MCF 10A (cell line): ENCODE results near the gene GOSR2. TPM values are rescaled to one million over a fixed set of nuclear protein-coding genes. Genes with fewer than 3 reads are reported as not detected.

Experiments used
- BruUV-seq: library from RNA; stranded (reverse); fragments of 400-500 nt; replicated peaks from 2 replicates; lab custom pipeline; 2021; lab: Mats Ljungman, UMichigan
- CTCF ChIA-PET: fragments of 300-600 bp; sonication (Branson Sonifier 250); formaldehyde crosslinking; extraction: SDS; loops from one replicate; lab custom pipeline; 2021; ENCODE audit warnings: antibody characterized with exemption, inconsistent platforms; lab: Yijun Ruan, JAX
- POLR2A ChIA-PET: fragments of 300-600, 350-650 bp; sonication (Branson Sonifier 250); formaldehyde crosslinking; extraction: SDS; loops from one replicate; lab custom pipeline; 2020; ENCODE audit warnings: antibody characterized with exemption, inconsistent platforms; lab: Yijun Ruan, JAX
- DNase-seq: peaks from one replicate; pipeline ENCODE4 v3.0.0-alpha.2; 2018; ENCODE audit not compliant: unreplicated experiment
- H3K27ac Mint-ChIP-seq: one replicate; pipeline ENCODE4 v1.8.0; 2022; ENCODE audit warnings: mild to moderate bottlenecking, low read depth, mixed read lengths; ENCODE audit not compliant: unreplicated experiment
- H3K27me3 Mint-ChIP-seq: one replicate; pipeline ENCODE4 v1.8.0; 2022; ENCODE audit warnings: mixed read lengths; ENCODE audit not compliant: insufficient read depth, unreplicated experiment
- H3K36me3 Mint-ChIP-seq: one replicate; pipeline ENCODE4 v1.8.0; 2022; ENCODE audit warnings: mild to moderate bottlenecking, moderate library complexity, mixed read lengths; ENCODE audit not compliant: insufficient read depth, unreplicated experiment
- H3K4me1 Mint-ChIP-seq: one replicate; pipeline ENCODE4 v1.8.0; 2022; ENCODE audit warnings: mixed read lengths; ENCODE audit not compliant: insufficient read depth, unreplicated experiment
- H3K4me3 Mint-ChIP-seq: one replicate; pipeline ENCODE4 v1.8.0; 2022; ENCODE audit warnings: mild to moderate bottlenecking, moderate library complexity, mixed read lengths; ENCODE audit not compliant: unreplicated experiment
- H3K9me3 Mint-ChIP-seq: one replicate; pipeline ENCODE4 v1.8.0; 2022; ENCODE audit warnings: mixed read lengths; ENCODE audit not compliant: unreplicated experiment
- intact Hi-C: fragments of 100-400 bp; cut with micrococcal nuclease; formaldehyde crosslinking; loops from 2 replicates; pipeline ENCODE4 v1.14.1; 2022
- total RNA-seq: library from RNA; stranded (reverse); gene quantifications from 2 replicates; pipeline ENCODE4 v1.2.3, GENCODE V29; 2022
- TF ChIP-seq, protein P1 (sequence below): fragments of 200-600 bp; IDR thresholded peaks from one replicate; pipeline ENCODE4 v1.8.0; 2022; ENCODE audit warnings: antibody characterized with exemption, mild to moderate bottlenecking; ENCODE audit not compliant: unreplicated experiment

Gene GOSR2
- total RNA-seq, 1 experiment from 2014 or later = 78.3 TPM

DNA sequence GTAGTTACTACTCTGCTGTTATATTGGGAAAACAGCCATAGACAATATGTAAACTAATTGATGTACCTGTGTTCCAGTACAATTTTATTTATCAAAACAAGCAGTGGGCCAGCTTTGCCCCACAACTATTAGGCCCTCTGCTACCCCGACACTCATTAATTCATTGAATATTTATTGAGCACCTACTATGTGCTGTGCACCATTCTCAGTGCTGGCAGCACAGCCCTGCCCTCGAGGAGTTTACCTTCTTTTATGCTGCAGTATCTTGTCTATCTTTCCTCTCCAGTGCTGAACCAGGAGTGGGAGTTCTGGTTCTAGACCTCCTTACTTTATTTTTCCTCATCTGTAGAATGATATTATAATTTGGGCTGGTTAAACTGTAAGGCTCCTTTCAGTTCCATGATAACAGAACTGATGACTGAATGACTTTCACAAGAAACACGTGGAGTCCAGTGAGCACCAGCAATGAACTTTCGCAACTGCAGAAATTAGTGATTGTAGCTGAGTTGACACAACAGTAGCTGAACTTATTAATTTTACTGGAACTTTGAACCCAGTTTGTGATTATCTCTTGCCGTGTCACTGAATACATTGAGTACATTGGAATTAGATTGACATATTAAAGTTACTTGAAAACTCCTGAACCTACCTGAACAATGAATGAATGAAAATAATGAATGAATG, 2.4 kb downstream of the GOSR2 start:
- H3K27ac Mint-ChIP-seq = no peak overlapping the region
- intact Hi-C loops = no loop called here

DNA sequence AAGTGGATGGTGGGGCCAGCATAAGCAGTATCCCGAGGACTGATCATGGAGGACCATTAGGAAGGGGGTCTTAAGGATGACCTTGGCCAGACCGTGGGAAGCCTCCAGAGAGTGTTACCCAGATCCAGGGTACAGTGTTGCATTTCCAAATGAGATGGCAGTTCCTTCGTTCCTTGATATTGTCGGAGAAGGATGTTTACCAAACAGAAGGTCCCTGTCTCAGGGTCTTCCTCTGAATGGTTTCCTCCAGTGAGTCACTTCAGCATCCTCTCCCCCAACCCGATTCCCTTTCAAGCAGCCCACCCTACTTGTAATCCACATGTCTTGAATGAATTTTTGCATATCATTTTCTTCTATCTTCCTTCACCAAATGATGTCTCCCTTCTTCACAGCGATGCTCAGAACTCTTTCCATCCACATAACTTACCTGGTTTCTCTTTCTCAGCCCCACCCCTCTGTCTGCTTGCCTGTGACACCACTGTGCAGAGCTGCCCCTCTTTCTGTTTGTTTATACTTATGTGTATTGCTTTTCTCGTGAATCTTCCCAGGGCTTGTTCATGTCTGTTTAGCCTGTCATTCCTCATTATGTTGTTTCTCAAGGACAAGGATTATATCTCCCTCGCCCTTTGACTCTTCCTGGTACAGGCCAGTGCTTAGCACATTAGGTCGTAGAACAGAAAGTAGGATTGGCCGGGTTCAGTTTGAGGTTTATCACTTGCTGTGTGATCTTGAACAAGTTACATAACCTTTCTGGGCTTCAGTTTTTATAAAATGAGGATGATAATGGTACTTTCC, 5.7 kb downstream of the GOSR2 start:
- Mint-ChIP-seq H3K27ac (no peak overlapping the region), H3K4me3 (no peak overlapping the region), H3K4me1 (peaks cover 29% of the 10 kb centered on the region), H3K36me3 (peaks cover 37% of the 10 kb centered on the region), H3K27me3 (no peaks in the 10 kb centered on the region), H3K9me3 (no peaks in the 10 kb centered on the region)
- intact Hi-C loops = no loop called here
- no peak for DNase-seq
- TF ChIP-seq, protein P1, sequence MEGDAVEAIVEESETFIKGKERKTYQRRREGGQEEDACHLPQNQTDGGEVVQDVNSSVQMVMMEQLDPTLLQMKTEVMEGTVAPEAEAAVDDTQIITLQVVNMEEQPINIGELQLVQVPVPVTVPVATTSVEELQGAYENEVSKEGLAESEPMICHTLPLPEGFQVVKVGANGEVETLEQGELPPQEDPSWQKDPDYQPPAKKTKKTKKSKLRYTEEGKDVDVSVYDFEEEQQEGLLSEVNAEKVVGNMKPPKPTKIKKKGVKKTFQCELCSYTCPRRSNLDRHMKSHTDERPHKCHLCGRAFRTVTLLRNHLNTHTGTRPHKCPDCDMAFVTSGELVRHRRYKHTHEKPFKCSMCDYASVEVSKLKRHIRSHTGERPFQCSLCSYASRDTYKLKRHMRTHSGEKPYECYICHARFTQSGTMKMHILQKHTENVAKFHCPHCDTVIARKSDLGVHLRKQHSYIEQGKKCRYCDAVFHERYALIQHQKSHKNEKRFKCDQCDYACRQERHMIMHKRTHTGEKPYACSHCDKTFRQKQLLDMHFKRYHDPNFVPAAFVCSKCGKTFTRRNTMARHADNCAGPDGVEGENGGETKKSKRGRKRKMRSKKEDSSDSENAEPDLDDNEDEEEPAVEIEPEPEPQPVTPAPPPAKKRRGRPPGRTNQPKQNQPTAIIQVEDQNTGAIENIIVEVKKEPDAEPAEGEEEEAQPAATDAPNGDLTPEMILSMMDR = no peak
- POLR2A ChIA-PET = no interaction called here
- CTCF ChIA-PET = no interaction called here
- no TSS peak for BruUV-seq

More for the DNA sequence above, 2.4 kb downstream of the GOSR2 start:
- CTCF ChIA-PET = interaction anchor here (1.0 kb wide), 1 partner anchor 15 kb away, joined by 6 read pairs; no protein-coding TSS in a partner anchor
- BruUV-seq = no TSS peak
- Mint-ChIP-seq H3K4me1 (peaks cover 29% of the 10 kb centered on the region), H3K9me3 (no peaks in the 10 kb centered on the region), H3K27me3 (no peaks in the 10 kb centered on the region), H3K36me3 (peaks cover 7% of the 10 kb centered on the region), H3K4me3 (no peak overlapping the region)
- TF ChIP-seq, protein P1 = no peak
- DNase-seq = no peak
- POLR2A ChIA-PET = interaction anchor here (1.1 kb wide), 1 partner anchor 17 kb away, joined by 3 read pairs; no protein-coding TSS in a partner anchor

DNA sequence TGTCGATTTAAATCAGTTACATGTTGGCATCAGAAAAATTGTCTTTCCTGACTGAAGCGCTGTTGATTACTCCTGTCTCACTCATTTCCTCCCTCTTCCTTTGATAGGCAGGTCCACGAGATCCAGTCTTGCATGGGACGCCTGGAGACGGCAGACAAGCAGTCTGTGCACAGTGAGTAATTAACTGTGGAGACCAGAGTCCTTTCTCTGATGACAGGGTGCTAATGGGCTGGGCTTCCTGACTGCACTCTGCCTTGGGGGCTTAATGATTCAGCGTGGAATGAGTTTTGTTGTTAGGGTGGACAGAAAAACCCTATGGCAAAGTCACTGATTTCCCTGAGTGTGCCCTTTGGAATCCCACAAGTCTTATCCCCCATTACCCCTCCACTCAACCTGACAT, 6.5 kb downstream of the GOSR2 start:
- intact Hi-C loops = no loop called here
- H3K36me3 Mint-ChIP-seq = peaks cover 44% of the 10 kb centered on the region

DNA sequence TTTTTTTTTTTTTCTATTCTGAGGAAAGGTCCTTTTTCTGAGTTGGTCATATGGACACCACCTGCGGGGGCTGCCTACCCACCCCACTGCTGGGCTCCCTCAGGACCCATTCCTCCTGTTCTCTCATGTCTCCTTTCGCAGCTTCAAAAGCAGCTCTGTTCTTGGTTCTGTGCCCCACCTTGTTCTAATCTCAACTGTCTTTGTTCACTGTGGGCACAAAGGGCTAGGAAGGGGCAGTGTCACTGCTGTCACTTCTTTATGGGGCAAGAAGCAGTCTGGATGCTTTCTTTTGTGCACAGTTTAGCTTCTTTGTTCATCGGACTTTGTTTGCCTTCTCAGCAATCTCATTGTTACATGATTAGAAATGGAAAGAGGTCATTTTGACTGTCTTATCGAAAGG, 7.1 kb downstream of the GOSR2 start:
- POLR2A ChIA-PET = no interaction called here
- peaks cover 28% of the 10 kb centered on the region for H3K4me1 Mint-ChIP-seq

More for the DNA sequence above, 6.5 kb downstream of the GOSR2 start:
- H3K9me3 Mint-ChIP-seq = no peaks in the 10 kb centered on the region
- ChIA-PET CTCF (no interaction called here), POLR2A (no interaction called here)
- H3K4me3 Mint-ChIP-seq = no peak overlapping the region
- no TSS peak for BruUV-seq
- H3K27me3 Mint-ChIP-seq = no peaks in the 10 kb centered on the region
- TF ChIP-seq, protein P1 = no peak
- H3K27ac Mint-ChIP-seq = no peak overlapping the region
- no peak for DNase-seq
- H3K4me1 Mint-ChIP-seq = peaks cover 29% of the 10 kb centered on the region

More for the DNA sequence above, 7.1 kb downstream of the GOSR2 start:
- TF ChIP-seq, protein P1 = no peak
- Mint-ChIP-seq H3K27me3 (no peaks in the 10 kb centered on the region), H3K4me3 (no peak overlapping the region), H3K9me3 (no peaks in the 10 kb centered on the region), H3K36me3 (peaks cover 51% of the 10 kb centered on the region), H3K27ac (no peak overlapping the region)
- no peak for DNase-seq
- BruUV-seq = no TSS peak
- CTCF ChIA-PET = no interaction called here
- intact Hi-C loops = no loop called here
